LNCAP (cell line): Measurements from ENCODE around the gene CD36.
A peak's percentile ranks its signal among the peaks of the same experiment; 100 is the strongest.

ENCODE experiments used
- CTCF ChIP-seq: fragments of 450-650 bp; IDR thresholded peaks from 2 replicates; pipeline ENCODE4 v1.5.1; 2017; ENCODE audit warnings: mild to moderate bottlenecking

The CD36 gene

GRCh38 chr7:80681272-80681885 is 42.9 kb downstream of the CD36 start:
- peak; percentile 69 for TF ChIP-seq CTCF

- TF ChIP-seq CTCF: no peak
Measured at GRCh38 chr7:80682744-80683143, 44.3 kb downstream of the CD36 start.

GRCh38 chr7:80686576-80686975 is 48.1 kb downstream of the CD36 start:
- no peak for TF ChIP-seq CTCF

GRCh38 chr7:80699045-80699638 is 60.7 kb downstream of the CD36 start:
- TF ChIP-seq CTCF: peak; percentile 71

- no peak for TF ChIP-seq CTCF
Measured at GRCh38 chr7:80699721-80700256, 61.3 kb downstream of the CD36 start.

GRCh38 chr7:80703272-80703671 is 64.8 kb downstream of the CD36 start:
- TF ChIP-seq CTCF: no peak

- TF ChIP-seq CTCF: no peak
Measured at GRCh38 chr7:80705130-80705781, 66.8 kb downstream of the CD36 start.
